HL-60 (cell line): Measurements from ENCODE around the gene HPSE.

ENCODE experiments used
- DNase-seq, 2 experiments: peaks; one replicate each; pipeline ENCODE4 v3.0.0-alpha.2; 2010 to 2020; ENCODE audit warnings: low read depth in 1 of 2, low spot score in 1 of 2
- H3K27ac ChIP-seq: fragments of 250-450 bp; sonication (Bioruptor Pico); replicated peaks from 2 replicates; pipeline ENCODE4 v1.5.1; 2020; ENCODE audit warnings: mild to moderate bottlenecking, moderate library complexity
- H3K27me3 ChIP-seq: fragments of 250-450 bp; sonication (Bioruptor Pico); 2 replicates; pipeline ENCODE4 v1.5.1; 2021; ENCODE audit warnings: mild to moderate bottlenecking, moderate library complexity; ENCODE audit not compliant: insufficient read depth, poor library complexity, severe bottlenecking
- H3K4me3 ChIP-seq: replicated peaks from 2 replicates; pipeline ENCODE4 v1.5.1; 2011; ENCODE audit warnings: mild to moderate bottlenecking, control low read depth, low read length; ENCODE audit not compliant: insufficient read depth
- GABPA ChIP-seq: IDR thresholded peaks from 2 replicates; pipeline ENCODE4 v1.6.1; 2012; ENCODE audit warnings: low read depth
- POLR2AphosphoS5 ChIP-seq: IDR thresholded peaks from 2 replicates; pipeline ENCODE4 v1.6.1; 2012; ENCODE audit warnings: low read depth
- SPI1 ChIP-seq: IDR thresholded peaks from 2 replicates; pipeline ENCODE4 v1.6.1; 2012; ENCODE audit warnings: low read depth, mild to moderate bottlenecking, borderline replicate concordance
- TF ChIP-seq, protein P1 (sequence below): IDR thresholded peaks from 2 replicates; pipeline ENCODE4 v1.6.1; 2012; ENCODE audit warnings: low read depth; ENCODE audit not compliant: insufficient replicate concordance
- TF ChIP-seq, protein P2 (sequence below): IDR thresholded peaks from one replicate; pipeline ENCODE4 v1.5.1; 2011; ENCODE audit warnings: low read length, control low read depth, inconsistent platforms; ENCODE audit not compliant: insufficient read depth

HPSE gene

DNA sequence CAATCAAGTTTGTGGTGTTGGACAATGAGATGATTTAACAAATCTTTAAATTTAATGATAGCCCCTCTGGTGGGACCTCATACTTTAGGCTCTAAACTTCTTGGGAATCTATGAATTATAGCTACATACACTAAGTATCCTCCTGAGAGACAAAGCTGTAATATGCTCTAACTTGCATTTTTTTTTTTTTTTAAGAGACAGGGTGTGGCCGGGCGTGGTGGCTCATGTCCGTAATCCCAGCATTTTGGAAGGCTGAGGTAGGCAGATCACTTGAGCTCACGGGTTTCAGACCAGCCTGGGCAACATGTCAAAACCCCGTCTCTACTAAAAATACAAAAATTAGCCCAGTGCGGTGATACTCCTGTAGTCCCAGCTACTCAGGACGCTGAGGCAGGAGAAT, 26.7 kb downstream of the HPSE start:
- no peak overlapping the region for H3K27ac ChIP-seq
- no peak for TF ChIP-seq SPI1
- TF ChIP-seq, protein P1, sequence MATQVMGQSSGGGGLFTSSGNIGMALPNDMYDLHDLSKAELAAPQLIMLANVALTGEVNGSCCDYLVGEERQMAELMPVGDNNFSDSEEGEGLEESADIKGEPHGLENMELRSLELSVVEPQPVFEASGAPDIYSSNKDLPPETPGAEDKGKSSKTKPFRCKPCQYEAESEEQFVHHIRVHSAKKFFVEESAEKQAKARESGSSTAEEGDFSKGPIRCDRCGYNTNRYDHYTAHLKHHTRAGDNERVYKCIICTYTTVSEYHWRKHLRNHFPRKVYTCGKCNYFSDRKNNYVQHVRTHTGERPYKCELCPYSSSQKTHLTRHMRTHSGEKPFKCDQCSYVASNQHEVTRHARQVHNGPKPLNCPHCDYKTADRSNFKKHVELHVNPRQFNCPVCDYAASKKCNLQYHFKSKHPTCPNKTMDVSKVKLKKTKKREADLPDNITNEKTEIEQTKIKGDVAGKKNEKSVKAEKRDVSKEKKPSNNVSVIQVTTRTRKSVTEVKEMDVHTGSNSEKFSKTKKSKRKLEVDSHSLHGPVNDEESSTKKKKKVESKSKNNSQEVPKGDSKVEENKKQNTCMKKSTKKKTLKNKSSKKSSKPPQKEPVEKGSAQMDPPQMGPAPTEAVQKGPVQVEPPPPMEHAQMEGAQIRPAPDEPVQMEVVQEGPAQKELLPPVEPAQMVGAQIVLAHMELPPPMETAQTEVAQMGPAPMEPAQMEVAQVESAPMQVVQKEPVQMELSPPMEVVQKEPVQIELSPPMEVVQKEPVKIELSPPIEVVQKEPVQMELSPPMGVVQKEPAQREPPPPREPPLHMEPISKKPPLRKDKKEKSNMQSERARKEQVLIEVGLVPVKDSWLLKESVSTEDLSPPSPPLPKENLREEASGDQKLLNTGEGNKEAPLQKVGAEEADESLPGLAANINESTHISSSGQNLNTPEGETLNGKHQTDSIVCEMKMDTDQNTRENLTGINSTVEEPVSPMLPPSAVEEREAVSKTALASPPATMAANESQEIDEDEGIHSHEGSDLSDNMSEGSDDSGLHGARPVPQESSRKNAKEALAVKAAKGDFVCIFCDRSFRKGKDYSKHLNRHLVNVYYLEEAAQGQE: no peak
- TF ChIP-seq GABPA: no peak
- TF ChIP-seq POLR2AphosphoS5: no peak
- TF ChIP-seq, protein P2, sequence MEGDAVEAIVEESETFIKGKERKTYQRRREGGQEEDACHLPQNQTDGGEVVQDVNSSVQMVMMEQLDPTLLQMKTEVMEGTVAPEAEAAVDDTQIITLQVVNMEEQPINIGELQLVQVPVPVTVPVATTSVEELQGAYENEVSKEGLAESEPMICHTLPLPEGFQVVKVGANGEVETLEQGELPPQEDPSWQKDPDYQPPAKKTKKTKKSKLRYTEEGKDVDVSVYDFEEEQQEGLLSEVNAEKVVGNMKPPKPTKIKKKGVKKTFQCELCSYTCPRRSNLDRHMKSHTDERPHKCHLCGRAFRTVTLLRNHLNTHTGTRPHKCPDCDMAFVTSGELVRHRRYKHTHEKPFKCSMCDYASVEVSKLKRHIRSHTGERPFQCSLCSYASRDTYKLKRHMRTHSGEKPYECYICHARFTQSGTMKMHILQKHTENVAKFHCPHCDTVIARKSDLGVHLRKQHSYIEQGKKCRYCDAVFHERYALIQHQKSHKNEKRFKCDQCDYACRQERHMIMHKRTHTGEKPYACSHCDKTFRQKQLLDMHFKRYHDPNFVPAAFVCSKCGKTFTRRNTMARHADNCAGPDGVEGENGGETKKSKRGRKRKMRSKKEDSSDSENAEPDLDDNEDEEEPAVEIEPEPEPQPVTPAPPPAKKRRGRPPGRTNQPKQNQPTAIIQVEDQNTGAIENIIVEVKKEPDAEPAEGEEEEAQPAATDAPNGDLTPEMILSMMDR: no peak
- H3K27me3 ChIP-seq: no peaks in the 10 kb centered on the region
- no peak for DNase-seq
- H3K4me3 ChIP-seq: no peak overlapping the region

DNA sequence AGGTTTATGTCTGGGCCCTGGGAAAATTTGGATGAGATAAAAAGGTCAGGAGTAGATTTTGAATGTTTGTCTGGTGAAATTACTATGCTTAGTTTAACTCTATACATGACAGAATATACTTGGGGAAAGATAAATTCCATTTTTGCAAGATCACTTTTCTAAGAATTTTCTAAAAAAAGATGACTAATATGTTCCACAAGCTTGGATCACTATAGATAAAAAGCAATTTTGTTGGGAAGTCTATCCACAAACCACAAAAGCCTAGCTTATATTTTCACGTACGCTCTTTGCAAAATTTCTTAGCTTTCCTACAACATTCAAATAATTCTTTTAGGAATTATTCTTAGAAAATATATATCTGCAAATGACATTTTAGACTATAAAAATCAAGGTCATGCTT, 29.5 kb downstream of the HPSE start:
- DNase-seq: no peak
- TF ChIP-seq, protein P1: no peak
- TF ChIP-seq SPI1: no peak
- no peak for TF ChIP-seq GABPA
- no peak for TF ChIP-seq POLR2AphosphoS5
- TF ChIP-seq, protein P2: no peak
- Histone ChIP-seq H3K27ac (no peak overlapping the region), H3K27me3 (no peaks in the 10 kb centered on the region), H3K4me3 (no peak overlapping the region)

DNA sequence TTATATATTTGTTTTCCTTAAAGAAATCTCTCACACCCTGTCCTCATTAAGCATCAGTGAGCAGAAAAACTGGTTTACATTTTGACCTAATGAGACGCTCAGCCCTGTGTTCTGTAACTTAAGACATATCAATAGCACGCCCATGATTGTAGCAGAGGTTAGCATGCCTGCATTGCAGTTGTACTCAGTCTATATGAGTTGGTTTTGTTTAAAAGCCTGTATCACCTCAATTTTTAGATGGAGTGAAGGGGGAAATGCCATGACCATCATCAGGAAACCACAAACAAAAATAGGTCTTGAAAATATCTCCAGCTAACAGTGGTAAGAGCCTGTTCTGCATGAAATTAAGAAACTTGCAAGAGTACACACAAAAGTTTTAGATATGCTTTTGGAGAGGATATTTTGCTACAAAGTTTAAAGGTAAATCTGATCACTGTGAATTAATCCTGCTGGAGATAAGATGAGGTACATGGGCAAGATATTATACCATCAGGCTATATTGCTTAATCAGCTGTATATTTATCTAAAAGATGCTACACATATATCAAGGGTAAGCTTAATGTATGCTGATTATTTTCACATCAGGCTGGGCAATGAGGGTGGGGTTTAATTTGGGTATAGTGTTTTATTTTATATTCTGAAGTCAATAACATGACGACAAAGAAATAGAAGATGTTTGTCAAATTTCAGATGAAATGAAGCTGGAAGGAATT, 36.9 kb downstream of the HPSE start:
- Histone ChIP-seq H3K27ac (no peak overlapping the region), H3K4me3 (no peak overlapping the region), H3K27me3 (no peaks in the 10 kb centered on the region)
- DNase-seq: no peak
- TF ChIP-seq, protein P1: no peak
- TF ChIP-seq POLR2AphosphoS5 (no peak), GABPA (no peak), SPI1 (no peak)
- TF ChIP-seq, protein P2: no peak
